NT2/D1 (cell line): ENCODE results near the gene SEC14L1.

ENCODE experiments used
- DNase-seq: peaks from one replicate; pipeline ENCODE4 v3.0.0-alpha.2; 2011; ENCODE audit warnings: low read depth, low spot score
- H3K27me3 ChIP-seq: 2 replicates; pipeline ENCODE4 v1.6.0; 2011; ENCODE audit warnings: mild to moderate bottlenecking; ENCODE audit not compliant: insufficient read length, insufficient read depth
- H3K36me3 ChIP-seq: 2 replicates; pipeline ENCODE4 v1.6.1; 2011; ENCODE audit warnings: mild to moderate bottlenecking, low read length, mixed read lengths; ENCODE audit not compliant: insufficient read depth, insufficient read length
- H3K4me1 ChIP-seq: 2 replicates; pipeline ENCODE4 v1.5.1; 2011; ENCODE audit not compliant: insufficient read depth, insufficient read length
- H3K4me3 ChIP-seq: 2 replicates; pipeline ENCODE4 v1.5.1; 2011; ENCODE audit warnings: low read depth; ENCODE audit not compliant: insufficient read length
- H3K9ac ChIP-seq: 2 replicates; pipeline ENCODE4 v1.6.0; 2011; ENCODE audit warnings: low read depth; ENCODE audit not compliant: insufficient read length
- H3K9me3 ChIP-seq: 2 replicates; pipeline ENCODE4 v1.5.1; 2011; ENCODE audit warnings: mild to moderate bottlenecking, low read length; ENCODE audit not compliant: insufficient read depth
- SUZ12 ChIP-seq: IDR thresholded peaks from 2 replicates; pipeline ENCODE4 v1.6.1; 2011; ENCODE audit not compliant: insufficient read length, insufficient read depth; ENCODE audit errors: extremely low read depth
- YY1 ChIP-seq: IDR thresholded peaks from 2 replicates; pipeline ENCODE4 v1.6.1; 2011; ENCODE audit not compliant: insufficient read length, insufficient read depth
- ZNF274 ChIP-seq: IDR thresholded peaks from 2 replicates; pipeline ENCODE4 v1.6.1; 2011; ENCODE audit warnings: mild to moderate bottlenecking, low read depth, low read length

The SEC14L1 gene

DNA sequence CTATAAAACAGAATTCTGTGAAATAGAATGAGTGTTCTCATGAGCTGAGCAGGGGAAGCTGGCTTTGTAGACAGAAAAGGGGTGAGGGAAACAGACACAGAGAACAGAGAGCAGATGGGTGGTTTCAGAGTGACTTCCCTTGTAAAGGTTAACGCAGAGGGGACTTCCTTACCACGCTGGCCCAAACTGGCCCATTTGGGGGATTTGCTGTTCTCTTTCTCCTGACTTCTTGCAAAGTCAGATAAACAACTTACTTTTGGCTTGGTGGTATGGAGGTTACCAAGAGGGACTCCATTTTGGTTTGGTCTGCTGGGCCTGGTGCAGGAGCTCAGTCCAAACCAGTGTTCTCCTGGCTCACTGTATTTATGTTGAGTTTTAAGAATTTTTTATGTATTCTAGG lies 48.4 kb downstream of the SEC14L1 start:
- Histone ChIP-seq H3K27me3 (no peaks in the 10 kb centered on the region), H3K9ac (no peak overlapping the region), H3K36me3 (peaks cover 35% of the 10 kb centered on the region), H3K9me3 (no peaks in the 10 kb centered on the region), H3K4me1 (no peaks in the 10 kb centered on the region), H3K4me3 (no peak overlapping the region)
- TF ChIP-seq YY1 = no peak
- no peak for TF ChIP-seq ZNF274
- no peak for TF ChIP-seq SUZ12
- no peak for DNase-seq

DNA sequence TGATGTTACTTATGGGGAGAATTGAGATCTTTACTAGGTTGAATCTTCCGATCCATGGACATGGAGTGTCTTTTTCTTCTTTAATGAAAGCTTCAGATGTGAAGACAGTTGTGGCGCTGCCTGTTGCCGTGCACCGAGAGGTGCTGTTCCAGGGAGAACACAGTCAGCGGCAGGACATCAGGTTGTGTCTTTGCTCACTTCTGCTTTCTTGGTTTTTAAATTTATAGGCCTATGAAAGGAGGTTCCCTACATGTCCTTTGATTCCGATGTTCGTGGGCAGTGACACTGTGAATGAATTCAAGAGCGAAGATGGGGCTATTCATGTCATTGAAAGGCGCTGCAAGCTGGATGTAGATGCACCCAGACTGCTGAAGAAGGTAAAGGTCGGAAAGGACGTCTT lies 49.8 kb downstream of the SEC14L1 start:
- DNase-seq = no peak
- Histone ChIP-seq H3K9ac (no peak overlapping the region), H3K4me1 (no peaks in the 10 kb centered on the region), H3K27me3 (no peaks in the 10 kb centered on the region), H3K36me3 (peaks cover 46% of the 10 kb centered on the region), H3K9me3 (no peaks in the 10 kb centered on the region), H3K4me3 (no peak overlapping the region)
- TF ChIP-seq YY1 (no peak), SUZ12 (no peak), ZNF274 (no peak)

DNA sequence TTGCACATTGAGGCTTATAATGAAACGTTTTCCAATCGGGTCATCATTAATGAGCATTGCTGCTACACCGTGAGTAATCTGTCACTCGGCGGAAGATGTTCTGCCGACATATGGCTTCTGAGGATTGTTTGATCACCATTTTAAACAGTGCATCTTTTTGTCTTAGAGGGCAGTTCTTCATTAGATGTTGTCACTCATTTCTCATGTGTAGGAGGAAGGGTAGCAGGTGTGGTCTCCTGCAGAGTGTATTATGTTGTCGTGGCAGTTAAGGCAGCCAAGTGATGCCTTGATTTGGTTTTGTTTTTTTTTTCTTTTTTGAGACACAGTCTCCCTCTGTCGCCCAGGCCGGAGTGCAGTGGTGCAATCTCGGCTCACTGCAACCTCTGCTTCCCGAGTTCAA lies 50.5 kb downstream of the SEC14L1 start:
- H3K9ac ChIP-seq = no peak overlapping the region
- no peaks in the 10 kb centered on the region for H3K9me3 ChIP-seq
- H3K36me3 ChIP-seq = peaks cover 53% of the 10 kb centered on the region
- no peak for TF ChIP-seq SUZ12
- no peak for TF ChIP-seq ZNF274
- TF ChIP-seq YY1 = no peak
- no peaks in the 10 kb centered on the region for H3K4me1 ChIP-seq
- no peaks in the 10 kb centered on the region for H3K27me3 ChIP-seq
- DNase-seq = no peak
- no peak overlapping the region for H3K4me3 ChIP-seq

DNA sequence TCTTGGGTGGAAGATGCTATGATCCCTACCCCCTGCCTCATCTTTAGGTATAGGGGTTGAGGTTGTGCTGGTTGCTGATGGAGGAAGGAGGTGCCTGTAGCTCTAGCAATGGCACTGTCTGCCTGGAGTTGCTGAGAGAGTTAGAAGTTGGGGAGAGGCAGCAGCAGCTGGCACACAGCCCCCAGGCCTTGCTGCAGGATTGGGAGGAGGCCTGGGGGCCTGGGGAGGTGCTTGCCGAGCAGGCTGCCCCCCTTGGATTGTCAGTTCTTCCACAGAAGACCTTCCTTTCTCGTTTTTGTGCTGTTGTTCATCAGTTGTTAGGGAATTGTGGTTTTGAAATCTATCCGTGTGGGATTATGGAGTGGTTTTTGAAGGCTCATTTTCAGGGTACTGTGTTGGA lies 52.9 kb downstream of the SEC14L1 start:
- Histone ChIP-seq H3K9ac (no peak overlapping the region), H3K9me3 (no peaks in the 10 kb centered on the region), H3K4me1 (no peaks in the 10 kb centered on the region), H3K27me3 (no peaks in the 10 kb centered on the region), H3K4me3 (no peak overlapping the region), H3K36me3 (peaks cover 75% of the 10 kb centered on the region)
- DNase-seq = no peak
- TF ChIP-seq YY1 (no peak), SUZ12 (no peak), ZNF274 (no peak)

DNA sequence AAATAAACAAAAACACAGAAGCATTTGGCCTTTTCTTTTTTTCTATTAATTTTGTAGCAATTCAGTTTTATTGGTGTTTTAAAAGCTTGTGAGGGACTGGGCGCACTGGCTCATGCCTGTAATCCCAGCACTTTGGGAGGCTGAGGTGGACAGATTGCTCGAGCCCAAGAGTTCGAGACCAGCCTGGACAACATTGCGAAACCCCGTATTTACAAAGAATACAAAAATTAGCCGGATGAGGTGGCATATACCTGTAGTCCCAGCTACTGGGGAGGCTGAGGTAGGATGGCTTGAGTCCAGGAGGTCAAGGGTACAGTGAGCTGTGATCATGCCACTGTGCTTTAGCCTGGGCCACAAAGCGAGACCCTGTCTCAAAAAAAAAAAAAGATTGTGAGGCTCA lies 53.4 kb downstream of the SEC14L1 start:
- Histone ChIP-seq H3K9ac (no peak overlapping the region), H3K36me3 (peaks cover 77% of the 10 kb centered on the region), H3K27me3 (no peaks in the 10 kb centered on the region)

DNA sequence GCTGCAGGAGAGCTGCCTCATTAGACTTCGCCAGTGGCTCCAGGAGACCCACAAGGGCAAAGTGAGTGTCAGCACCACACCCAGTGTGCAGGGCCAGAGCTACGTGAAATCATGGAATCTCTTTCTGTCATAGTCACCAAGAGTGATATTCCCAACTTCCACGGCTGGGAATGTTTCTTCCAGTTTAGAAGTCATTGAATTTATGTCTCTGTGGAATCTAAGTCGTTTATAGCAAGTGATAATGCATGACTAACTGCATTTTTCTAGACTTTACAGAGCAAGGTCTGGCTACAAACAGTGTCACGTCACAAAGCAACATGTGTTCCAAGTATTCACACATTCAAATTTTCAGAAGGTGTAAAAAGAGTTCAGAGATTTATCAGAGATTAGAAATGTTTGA lies 55.5 kb downstream of the SEC14L1 start:
- TF ChIP-seq SUZ12 = no peak
- no peak for TF ChIP-seq ZNF274
- no peak for TF ChIP-seq YY1
- Histone ChIP-seq H3K4me3 (no peak overlapping the region), H3K36me3 (peaks cover 89% of the 10 kb centered on the region), H3K9me3 (no peaks in the 10 kb centered on the region), H3K4me1 (no peaks in the 10 kb centered on the region), H3K27me3 (no peaks in the 10 kb centered on the region), H3K9ac (no peak overlapping the region)
- no peak for DNase-seq

More for the DNA sequence above, 53.4 kb downstream of the SEC14L1 start:
- no peak overlapping the region for H3K4me3 ChIP-seq
- TF ChIP-seq YY1 (no peak), ZNF274 (no peak), SUZ12 (no peak)
- H3K4me1 ChIP-seq = no peaks in the 10 kb centered on the region
- no peaks in the 10 kb centered on the region for H3K9me3 ChIP-seq
- no peak for DNase-seq

DNA sequence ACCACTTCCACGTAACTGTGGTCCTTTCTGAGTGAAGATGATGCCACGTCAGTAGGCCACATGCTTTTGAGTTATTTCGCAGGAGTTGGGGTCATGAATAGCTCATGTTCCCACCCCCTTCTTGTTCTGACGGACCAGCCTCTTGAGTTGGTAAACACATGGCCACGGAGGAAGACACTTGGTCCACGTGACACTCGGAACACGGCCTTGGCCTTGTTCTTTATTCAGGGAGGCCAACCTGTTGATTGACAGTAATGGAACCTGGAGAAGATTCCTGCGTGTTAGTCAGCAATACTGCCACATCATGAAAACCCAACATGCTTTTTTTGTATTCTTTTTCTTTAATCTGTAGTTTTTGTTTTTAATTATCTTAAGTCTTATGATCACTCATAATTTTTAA lies 56.3 kb downstream of the SEC14L1 start:
- DNase-seq = no peak
- Histone ChIP-seq H3K4me3 (no peak overlapping the region), H3K9me3 (no peaks in the 10 kb centered on the region), H3K36me3 (peaks cover 91% of the 10 kb centered on the region), H3K4me1 (no peaks in the 10 kb centered on the region), H3K27me3 (no peaks in the 10 kb centered on the region), H3K9ac (no peak overlapping the region)
- TF ChIP-seq ZNF274 = no peak
- TF ChIP-seq YY1 = no peak
- no peak for TF ChIP-seq SUZ12

DNA sequence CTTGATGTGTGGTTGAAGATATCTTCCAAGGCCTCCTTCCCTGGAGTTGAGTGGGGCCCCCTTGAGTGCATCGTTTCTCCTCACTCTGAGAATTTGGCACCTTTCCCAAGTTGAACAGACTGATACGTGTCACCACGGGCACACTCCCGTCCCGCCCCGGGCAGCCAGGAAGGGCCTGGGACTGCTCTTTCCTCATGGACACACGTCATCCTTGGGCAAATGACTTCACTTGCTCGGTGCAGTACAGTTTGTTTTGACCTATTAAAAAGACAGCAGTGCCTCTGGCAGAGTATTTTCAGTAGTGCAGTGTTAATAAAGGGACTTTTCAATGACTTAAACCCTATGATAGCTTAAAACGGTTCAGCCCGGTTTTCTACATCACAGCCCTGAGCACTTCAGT lies 59.9 kb downstream of the SEC14L1 start:
- TF ChIP-seq YY1 (no peak), ZNF274 (no peak), SUZ12 (no peak)
- H3K4me3 ChIP-seq = no peak overlapping the region
- no peaks in the 10 kb centered on the region for H3K4me1 ChIP-seq
- no peak for DNase-seq
- peaks cover 87% of the 10 kb centered on the region for H3K36me3 ChIP-seq
- no peaks in the 10 kb centered on the region for H3K27me3 ChIP-seq
- H3K9me3 ChIP-seq = no peaks in the 10 kb centered on the region
- no peak overlapping the region for H3K9ac ChIP-seq
